GM19240 (cell line): Measurements from ENCODE around the gene MYBPHL.

Source experiments
- DNase-seq: peaks from one replicate; pipeline ENCODE4 v3.0.0; 2011; ENCODE audit warnings: low spot score; ENCODE audit not compliant: insufficient read length

MYBPHL gene

GRCh38 chr1:109253803-109254620 is 52.8 kb downstream of the MYBPHL start:
- no peak for DNase-seq

- DNase-seq = no peak
Observed at GRCh38 chr1:109252893-109253802, 53.7 kb downstream of the MYBPHL start.

GRCh38 chr1:109252167-109252892 is 54.5 kb downstream of the MYBPHL start:
- DNase-seq = no peak

- DNase-seq = no peak
Observed at GRCh38 chr1:109251277-109252166, 55.3 kb downstream of the MYBPHL start.

GRCh38 chr1:109250454-109251276 is 56.1 kb downstream of the MYBPHL start:
- no peak for DNase-seq

GRCh38 chr1:109249654-109250401 is 57.0 kb downstream of the MYBPHL start:
- no peak for DNase-seq

GRCh38 chr1:109248797-109249629 is 57.8 kb downstream of the MYBPHL start, which contains the start of gene CELSR2:
Gene CELSR2 (plus strand): TSS chr1:109249539. CDS start chr1:109250080, 541 bp downstream.
- peak; percentile 91 for DNase-seq

GRCh38 chr1:109248444-109248796 is 58.4 kb downstream of the MYBPHL start:
- DNase-seq = no peak

GRCh38 chr1:109247401-109248365 is 59.1 kb downstream of the MYBPHL start:
- DNase-seq = no peak

GRCh38 chr1:109246141-109246551 is 60.7 kb downstream of the MYBPHL start:
- DNase-seq = no peak

- DNase-seq = no peak
Observed at GRCh38 chr1:109243860-109244552, 62.8 kb downstream of the MYBPHL start.

GRCh38 chr1:109243221-109243620 is 63.6 kb downstream of the MYBPHL start:
- DNase-seq = no peak

GRCh38 chr1:109242387-109242786 is 64.4 kb downstream of the MYBPHL start:
- DNase-seq = no peak
